Hematopoietic multipotent progenitor cell (in vitro differentiated cells): ENCODE results near the gene PLA2G5. TPM values are rescaled to one million over a fixed set of nuclear protein-coding genes. Genes with fewer than 3 reads are reported as not detected.

Experiments
- DNase-seq, 3 donors: peaks; one replicate each; pipeline ENCODE4 v3.0.0-alpha.2; 2011 to 2015; ENCODE audit warnings: low read depth in 2 of 3, low spot score in 2 of 3
- total RNA-seq: library from RNA; depleted of rRNA; stranded (reverse); fragments of >200 nt; gene quantifications from one replicate; pipeline ENCODE4 v1.2.3, GENCODE V29; 2012

PLA2G5 gene
- total RNA-seq, 1 donor = not detected

DNA sequence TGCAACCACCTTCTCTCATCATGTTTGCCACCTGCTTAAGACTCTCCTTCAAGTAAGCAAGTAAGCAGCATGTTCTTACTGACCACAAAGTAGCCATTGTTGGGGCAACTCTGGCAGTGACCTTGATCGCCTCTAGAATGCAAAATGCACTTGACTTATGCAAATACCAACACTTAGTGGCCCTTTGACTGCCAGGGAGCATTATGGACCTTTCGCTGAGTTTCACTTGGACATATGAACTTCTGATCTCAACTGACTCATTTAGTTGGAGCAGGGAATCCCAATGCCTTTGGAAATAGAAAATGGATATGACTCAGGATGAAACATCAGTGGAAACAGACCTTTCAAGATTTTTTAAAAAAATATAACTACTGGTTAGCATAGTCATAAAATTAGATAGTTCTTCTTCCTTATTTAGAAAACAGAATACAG, 6.1 kb upstream of the PLA2G5 start:
- DNase-seq = no peak

DNA sequence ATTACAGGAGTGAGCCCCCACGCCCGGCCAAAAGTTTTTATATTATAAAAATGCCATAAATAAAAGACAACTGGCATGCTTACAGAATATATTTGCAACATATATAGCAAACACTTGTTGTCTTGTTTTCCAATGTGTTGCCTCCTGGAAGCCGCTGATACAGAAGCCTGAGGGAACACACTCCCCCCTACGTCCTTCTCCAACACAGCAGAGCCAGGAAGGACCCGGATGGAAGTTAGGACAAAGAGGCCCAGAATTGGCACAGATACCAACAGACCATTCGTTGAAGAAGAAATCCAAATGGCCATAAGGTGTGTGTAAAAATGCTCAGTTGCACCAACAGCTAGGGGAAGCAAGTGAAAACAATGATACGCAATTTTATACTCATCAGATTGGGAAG, 1.3 kb upstream of the PLA2G5 start:
- no peak for DNase-seq

DNA sequence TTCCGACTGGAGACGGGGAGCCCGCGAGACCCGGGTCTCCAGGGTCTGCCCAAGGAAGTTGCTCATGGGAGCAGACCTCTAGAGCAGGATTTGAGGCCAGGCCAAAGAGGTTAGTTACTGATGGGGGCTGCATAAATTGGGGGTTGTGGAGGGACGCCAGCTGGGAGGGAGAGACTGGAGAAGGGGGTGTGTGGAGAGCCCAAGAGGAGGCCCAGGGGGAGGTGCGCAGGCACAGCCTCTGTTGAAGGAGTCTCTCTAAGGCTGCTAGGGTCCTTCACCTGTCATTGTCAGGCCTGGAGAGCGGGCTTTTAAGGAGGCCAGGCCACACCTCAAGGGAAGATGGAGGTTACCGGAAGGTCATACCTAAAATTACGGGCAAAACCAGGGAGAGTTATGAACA, 363 bp downstream of the PLA2G5 start:
- DNase-seq = no peak

DNA sequence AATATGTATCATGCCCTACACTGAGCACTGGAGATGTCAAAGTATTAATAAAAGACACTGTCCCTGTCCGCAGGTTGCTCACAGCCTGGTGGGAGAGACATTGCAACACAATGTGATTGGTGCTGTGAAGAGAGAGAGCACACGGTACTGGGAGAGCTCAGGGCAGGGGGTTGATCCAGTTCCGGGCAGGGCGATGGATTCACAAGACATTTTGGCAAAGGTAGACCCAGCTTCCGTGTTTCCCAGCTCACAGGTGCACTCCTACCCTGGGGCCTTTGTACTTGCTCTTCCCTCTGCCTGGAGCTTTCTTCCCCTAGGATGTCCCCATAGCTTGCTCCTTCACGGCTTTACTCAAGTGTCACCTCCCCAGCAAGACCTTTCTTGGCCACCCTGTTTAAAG, 1.4 kb downstream of the PLA2G5 start:
- DNase-seq = no peak

DNA sequence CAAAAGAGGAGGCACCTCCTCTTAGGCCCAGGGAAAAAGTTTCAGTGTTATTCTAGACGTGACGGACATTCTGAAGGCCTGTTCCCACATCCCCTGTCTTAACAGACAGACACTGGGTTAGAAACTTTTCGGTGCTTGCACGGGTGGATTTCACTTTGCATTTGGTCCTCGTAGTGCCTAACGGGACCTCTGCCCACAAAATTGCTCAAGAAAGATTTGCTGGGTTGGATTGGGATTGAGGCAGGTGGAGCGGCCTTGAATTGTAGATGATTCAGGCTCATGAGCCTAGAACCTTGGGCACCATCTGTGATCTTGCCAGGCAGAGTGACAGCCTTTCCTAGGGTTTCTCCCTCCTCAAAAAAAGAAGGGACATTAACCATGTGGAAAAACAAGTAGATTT, 2.8 kb downstream of the PLA2G5 start:
- no peak for DNase-seq

DNA sequence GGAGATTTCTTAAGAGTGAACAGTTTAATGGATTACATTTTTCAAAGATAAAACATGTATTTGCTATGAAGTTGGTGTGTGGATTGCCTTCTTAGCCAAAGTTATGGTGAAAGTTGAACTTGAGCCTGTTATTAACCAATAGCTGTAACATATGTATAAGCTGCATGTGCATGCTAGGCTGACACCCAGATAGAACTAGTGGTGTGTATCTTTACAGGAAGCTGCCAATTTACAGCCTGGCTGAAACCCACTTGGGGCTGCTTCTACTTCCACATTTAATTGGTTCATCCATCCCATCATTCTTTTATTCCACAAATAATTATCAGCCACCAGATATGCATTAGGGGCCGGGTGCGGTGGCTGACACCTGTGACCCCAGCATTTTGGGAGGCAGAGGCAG, 3.3 kb downstream of the PLA2G5 start:
- DNase-seq = no peak

DNA sequence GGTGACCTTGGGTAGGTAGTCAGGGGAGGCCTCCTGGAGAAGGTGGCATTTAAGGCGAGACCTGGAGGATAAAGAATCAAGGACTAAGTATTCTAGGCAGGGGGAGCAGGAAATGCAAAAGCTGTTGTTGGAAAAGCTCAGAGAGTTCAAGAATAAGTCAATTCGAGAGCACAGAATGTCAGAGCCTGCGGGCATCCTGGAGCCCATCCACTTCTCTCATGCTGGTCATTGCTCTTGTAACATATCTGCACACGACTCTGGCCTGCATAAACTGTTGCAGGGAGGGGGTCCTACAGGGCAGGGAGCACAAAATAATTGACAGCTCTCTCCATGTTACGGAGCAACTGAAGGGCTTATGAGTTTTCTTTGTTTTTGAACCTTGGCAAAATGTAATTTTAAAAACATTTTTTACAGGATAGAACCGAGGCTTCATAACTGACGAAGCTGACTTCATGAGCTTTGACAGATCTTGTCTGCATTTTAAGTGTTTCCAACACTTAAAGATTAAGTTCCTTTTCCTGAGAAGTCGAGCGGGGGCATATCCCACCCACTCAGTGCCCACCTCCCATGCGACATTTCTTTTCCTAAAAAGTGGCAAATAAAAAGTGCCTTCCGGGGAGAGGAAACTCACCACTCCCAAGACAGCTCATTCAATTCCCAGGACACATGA, 4.2 kb downstream of the PLA2G5 start:
- no peak for DNase-seq

DNA sequence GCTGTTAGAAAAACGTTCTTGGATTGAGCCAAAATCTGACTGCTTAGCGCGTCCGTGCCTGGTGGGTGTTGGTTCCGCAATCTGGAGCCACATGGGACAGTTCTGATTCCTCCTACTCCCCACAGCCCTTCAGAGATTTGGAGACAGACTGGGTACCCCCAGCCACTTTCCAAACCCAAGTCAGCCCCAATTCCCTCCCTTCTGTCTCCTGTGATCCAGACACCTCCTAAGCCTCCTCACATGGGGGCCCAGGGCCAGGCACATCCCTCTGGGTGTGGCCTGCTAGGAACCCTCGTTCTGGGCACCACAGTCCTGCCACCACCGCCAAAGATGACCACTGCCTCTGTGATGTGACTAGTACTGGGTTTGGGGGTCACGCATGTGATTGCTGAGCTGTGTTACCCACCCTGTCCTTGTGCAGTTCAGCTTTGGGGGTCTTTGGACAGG, 4.8 kb downstream of the PLA2G5 start:
- DNase-seq = no peak

DNA sequence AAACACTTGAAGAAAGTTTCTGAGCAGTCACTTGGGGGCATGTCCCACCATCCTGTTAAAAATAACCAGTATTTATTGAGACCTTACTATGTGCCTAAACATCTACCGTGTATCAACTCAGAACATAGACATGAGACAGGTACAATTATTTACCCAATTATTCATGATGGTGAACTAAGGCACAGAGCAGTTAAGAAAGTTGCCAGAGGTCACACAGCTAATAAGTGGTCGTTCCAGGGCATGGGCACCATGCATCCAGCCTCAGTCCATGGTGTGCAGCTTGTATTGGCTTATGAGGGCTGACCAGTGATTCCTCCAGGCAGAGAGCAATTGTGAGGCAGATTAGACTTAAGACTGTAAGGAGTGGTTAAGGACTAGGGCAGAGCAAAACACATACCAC, 5.4 kb downstream of the PLA2G5 start:
- DNase-seq = no peak

DNA sequence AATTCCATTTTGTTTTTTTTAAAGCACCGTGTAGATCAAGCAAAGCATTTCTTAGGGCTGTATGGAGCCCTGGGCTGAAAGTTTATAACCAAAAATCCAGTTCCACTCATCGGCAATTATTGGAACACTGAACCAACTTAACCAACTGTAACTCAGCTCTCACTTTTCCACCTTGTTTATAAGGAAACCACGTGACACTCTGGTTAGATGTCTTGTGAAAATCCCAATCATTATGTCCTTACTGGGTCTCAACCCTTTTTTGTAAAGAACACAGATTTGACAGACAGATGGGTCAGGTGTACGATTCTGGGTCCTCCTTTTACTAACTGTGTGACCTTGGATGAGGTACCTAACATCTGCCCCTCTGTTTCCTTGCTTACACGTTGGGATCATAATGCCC, 6.2 kb downstream of the PLA2G5 start:
- DNase-seq = no peak

DNA sequence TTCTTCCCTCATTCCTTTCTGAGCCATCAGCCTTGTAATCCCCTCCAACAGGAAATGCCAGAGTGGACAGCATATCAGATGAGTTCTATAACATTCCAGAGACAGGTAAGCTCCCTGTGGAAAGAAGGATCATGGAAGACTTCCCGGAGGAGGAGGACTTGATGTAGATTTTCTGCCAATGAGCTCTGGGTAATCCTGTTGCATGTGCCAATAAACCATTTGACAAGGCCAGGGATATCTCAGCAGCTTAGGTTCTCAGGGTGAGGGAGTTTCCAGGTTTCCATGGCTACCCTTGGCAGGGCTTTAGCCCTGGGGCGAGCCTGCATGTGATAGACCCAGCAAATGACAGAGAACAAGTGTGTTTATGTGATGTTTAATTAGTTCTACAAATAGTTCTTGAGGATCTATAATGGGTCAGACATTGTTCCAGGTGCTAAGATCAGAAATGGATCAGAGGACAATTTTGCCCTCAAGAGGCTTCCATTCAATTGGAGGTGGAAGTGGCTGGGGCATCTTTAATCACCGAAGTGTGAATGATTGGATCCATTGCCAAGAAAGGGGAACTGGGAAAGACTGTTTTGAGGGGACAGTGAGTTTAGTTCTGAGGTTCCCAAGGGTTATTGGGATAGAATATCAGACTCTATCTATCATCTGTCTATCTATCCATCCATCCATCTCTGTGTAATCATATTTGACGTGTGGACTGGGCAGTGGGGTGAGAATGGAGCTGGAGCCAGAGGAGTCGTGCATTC, 6.9 kb downstream of the PLA2G5 start:
- DNase-seq = no peak

DNA sequence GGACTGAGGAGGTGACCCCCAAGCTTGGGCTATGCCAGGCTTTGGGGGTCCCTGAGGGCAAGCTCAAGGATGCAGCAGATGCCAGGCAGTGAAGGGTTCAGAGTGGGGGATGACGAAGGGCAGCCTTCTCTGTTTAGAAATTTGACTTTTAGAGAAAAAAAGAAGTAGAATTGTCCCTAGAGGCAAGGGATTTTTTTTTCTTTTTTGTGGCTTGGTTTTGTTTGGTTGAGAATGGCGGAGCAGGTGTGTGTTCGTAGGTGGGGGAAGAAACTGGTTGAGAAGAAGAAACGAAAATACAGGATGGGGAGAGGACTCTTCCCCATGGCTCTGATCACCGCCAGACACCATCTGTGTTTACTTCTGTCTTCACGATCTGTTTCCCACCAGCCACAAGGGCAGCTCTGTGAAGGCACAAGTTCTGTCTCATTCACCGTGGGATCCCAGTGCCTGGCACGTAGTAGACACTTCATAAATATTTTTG, 8.2 kb downstream of the PLA2G5 start:
- no peak for DNase-seq

DNA sequence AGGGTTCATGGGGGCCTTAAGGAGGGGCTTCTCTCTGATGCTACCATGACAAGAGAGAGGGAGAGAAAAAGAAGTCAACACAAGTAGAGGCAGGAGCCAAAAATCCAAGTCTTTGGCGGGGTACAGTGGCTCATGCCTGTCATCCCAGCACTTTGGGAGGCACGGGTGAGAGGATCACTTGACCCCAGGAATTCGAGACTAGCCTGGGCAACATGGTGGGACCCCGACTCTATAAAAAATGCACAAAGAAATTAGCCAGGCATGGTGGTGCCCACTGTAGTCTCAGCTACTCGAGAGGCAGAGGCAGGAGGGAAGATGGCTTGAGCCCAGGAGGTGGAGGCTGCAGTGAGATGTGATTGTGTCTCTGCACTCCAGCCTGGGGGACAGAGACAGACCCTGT, 8.7 kb downstream of the PLA2G5 start:
- DNase-seq = no peak

DNA sequence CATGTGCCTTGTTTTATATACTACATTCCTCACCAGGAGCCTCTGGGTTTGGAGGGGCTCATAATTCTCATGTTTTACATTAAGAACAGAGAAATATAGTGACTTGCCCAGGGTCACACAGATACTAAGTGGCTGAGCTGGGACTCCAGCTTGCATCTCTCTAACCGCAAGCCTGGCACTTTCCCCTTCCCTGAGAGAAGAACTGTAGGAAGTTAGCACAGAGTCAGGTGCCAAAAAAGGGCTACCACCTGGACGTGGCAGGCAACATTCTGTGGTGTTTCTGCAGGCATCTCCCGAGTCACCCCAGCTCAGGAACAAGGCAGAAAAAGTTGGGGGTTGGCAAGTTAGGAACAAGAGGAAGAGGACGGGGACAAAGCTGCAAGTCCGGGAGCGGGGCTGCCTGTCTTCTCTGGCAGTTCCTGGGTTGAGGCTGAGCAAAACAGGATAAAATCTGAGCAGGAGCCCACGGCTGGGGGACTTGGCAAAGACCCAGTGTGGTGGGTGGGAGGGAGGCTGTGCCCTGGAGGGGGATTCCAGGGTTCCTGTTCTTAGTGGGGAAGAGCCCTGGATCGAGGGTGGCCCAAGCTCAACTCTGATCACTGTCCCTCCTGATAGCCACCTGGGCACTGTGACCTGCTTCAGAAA, 9.8 kb downstream of the PLA2G5 start:
- no peak for DNase-seq

DNA sequence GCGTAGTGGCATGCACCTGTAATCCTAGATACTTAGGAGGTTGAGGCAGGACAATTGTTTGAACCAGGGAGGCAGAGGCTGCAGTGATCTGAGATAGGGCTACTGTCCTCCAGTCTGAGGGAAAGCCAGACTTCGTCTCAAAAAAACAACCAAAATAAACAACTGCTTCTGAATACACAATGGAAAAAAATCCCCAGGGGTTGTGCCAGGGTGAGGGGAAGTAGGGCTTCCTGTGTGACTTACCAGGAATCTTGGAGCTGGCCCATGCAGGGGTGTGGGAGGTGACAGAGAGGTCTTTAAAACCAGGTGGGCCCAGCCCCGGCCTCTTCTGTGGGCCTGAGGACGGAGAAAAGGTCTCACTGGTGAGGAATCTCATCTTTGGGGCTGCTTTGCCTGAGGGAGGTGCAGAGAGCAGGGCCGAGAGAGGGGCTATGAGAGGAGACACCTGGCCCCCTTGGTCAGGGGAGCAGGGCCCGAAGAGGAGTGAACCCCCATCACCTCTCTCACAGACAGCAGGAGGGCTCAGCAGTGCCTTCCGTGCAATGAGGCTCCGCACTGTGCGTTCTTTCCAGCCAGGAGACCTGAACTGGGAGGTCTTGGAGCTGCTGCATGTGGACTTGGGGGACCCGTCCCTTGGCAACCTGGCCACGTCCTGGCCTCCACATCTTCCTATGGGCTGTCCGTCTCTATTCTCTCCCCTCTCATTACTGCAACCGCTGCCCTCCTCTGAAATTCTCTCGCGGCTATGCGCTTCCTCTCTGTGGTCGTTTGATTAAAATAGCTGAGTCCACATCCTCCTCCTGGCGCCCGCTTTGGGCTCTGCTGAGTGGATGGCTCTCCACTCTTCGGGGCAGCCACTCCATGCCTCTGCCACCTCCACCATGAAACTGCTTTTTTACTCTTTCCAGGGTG, 10.7 kb downstream of the PLA2G5 start:
- DNase-seq = peak in 2 of 3 donors; percentile 27 to 66

DNA sequence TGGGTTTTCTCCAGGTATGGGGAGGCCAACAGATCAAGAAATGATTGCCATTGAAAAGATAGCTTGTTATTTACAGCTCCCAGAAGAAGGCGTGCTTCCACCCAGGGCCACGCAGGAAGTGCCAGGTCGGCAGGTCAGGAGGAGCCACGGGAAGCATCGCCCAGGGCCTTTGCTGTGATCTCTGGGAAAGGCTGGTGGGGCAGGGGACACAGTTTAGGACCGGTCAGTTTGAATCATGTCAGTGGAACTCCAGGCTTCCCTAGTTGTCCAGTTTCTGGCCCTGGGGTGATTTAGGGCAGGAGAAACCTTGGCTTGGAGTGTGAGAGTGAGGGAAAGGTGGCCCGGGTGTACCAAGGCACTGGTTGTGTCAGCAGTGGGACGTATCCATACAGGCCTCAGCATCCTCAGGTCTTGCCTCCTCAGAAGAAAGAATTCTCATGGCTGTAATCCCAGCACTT, 11.4 kb downstream of the PLA2G5 start:
- no peak for DNase-seq

DNA sequence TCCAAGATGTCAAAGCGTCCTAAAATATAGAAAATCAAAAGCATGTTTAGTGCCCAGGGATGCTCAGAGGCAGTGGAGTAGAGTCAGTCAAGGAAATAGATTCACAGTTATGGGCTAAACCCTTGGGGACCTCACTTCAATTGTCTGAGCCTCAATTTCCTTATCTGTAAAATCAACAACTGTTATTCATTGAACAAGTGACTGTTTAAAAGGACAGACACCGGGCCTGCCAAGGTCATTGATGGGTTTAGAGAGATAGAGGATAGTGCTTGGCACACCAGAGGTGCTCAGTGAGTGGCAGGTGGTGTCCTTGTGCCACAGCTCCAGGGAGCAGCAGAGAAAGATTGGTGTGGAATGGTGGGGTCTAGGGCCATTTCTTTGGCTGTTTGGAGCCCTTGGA, 12.8 kb downstream of the PLA2G5 start:
- DNase-seq = no peak

DNA sequence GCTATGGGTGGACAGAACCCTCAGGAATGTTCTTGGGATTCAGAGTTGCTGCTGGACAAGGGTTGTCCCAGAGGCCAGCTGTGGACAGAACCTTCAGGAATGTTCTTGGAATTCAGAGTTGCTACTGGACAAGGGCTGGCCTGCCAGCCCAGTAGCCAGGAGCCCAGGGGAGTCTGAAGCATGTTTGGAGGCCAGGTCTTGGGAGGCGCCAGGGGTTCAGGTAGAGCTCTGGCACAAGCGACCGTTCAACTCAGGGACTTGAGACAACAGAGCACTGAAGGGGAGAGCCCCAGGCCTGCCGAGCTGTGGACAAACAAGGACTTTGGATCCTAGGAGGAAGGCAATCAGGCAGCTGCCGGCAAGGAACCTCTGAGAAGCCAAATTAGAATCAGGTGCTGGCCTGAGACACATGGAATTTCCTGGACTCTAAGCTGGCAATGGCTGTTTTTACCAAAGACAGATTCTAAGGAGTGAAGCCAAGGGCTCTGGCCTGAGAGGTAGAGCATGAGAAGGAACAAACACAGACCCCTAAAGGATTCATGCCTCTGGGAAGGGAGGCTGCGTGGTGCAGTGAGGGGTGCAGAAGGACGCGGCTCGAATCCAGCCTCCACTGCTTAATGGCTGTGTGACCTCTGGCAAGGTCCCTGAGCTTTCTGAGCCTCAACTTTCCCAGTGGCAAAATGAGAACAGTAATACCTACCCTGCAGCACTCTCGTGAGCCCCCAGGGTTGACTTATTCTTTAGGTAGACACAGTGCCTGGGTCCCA, 13.4 kb downstream of the PLA2G5 start:
- no peak for DNase-seq

DNA sequence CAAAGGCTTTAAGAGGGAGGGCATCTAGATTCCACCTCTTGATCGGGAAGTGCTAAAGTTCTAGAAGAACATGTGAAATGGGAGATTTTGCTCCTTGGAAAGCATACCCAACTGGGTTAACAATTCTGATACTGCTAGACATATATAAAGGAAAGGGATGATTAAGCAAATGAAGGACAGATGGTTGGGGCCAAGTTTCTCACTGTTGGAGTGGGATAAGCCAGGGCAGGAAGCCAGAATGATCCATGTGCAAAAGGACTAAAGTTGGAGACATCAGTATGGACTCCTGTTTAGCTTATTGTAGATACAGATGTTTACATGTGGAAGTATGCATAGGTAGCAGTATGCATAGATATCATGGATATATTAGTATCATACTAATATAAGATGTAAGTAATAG, 16.8 kb downstream of the PLA2G5 start:
- DNase-seq = no peak

DNA sequence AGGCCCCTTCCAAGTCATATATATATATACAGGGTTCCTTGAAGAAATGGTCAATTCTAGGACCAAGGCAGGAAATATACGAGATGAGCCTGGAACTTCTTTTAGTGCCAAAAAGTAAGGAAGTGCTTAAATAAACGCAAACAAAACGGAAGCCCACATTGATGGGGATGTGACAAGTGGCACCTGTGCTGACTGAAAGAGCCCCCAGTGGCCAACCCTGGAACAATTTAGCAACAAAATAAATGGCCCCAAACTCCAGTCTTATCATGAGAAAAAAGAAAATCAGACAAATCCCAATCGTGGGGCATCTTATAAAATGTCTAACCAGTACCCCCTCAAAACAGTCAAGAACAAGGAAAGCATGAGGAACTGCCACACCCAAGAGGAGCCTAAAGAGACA, 17.7 kb downstream of the PLA2G5 start:
- DNase-seq = no peak
